Ectodermal cell (in vitro differentiated cells): ENCODE measurements around the gene ARL15.
"Not testable (repeated sequence)": the region's sequence is repeated elsewhere in the genome, so short reads cannot be mapped to it uniquely, and the experiment has no call there.

Experiments used
- H3K27ac ChIP-seq: 2 replicates; pipeline ENCODE4 v1.7.0; 2013; ENCODE audit warnings: mild to moderate bottlenecking, low read depth, low read length; ENCODE audit not compliant: insufficient read depth, poor library complexity, severe bottlenecking
- H3K27me3 ChIP-seq: 2 replicates; pipeline ENCODE4 v1.7.0; 2013; ENCODE audit warnings: mild to moderate bottlenecking, low read length; ENCODE audit not compliant: insufficient read depth, control insufficient read depth, poor library complexity, severe bottlenecking
- H3K36me3 ChIP-seq: one replicate; pipeline ENCODE4 v1.7.0; 2013; ENCODE audit warnings: low read length; ENCODE audit not compliant: control insufficient read depth, insufficient read depth
- H3K4me1 ChIP-seq: one replicate; pipeline ENCODE4 v1.7.0; 2013; ENCODE audit warnings: low read length; ENCODE audit not compliant: control insufficient read depth, insufficient read depth
- H3K4me3 ChIP-seq: 2 replicates; pipeline ENCODE4 v1.7.0; 2013; ENCODE audit warnings: low read depth, low read length, control low read depth; ENCODE audit not compliant: insufficient read depth
- H3K9me3 ChIP-seq: 2 replicates; pipeline ENCODE4 v1.7.0; 2013; ENCODE audit warnings: mild to moderate bottlenecking, low read length, moderate library complexity; ENCODE audit not compliant: control insufficient read depth
- WGBS, 2 experiments: methylation state at CpG; one replicate each; pipeline ENCODE4 v1.1.7; 2013; ENCODE audit warnings: missing lambda C conversion rate in 2 of 2; 5-methylcytosine and 5-hydroxymethylcytosine counted together

The ARL15 gene

DNA sequence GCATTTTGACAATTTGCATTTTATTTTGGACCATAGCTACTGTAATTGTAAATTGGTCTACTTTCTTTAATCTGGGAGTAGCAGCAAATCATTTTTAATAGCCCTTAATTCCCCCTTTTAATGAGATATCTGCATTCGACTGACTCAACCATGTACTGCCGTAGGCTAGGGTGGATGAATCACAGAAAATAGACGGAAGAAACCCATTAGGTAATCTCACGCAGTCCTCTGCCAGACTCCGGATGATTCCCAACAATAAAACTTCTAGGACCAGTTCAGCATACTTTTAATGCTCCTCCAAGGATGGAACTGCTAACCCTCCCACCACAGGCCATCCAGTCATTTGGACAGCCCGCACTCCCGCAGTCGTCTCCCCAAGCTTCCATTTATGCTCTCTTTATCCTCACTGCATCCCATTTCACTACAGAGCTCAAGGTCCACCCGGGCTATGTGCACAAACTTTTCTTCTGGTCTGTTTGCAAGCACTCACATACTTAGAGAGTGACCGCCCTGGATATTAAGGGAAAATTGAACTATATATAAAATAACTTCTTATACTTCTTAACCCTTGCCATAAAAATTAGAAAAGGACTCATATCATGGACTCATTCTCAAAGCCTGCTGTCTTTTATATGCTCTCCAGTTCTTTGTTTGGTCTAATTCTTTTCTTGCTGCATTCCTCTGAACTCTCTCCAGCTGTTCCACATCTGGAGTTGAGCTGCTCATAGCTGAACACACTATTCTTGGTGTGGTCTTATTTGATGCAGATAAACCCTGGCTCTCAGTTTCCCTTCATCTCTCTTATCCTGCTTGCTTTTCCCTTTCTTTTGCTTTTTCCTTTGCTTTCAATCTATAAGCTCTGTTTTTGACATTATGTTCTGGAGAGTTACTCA, 326.6 kb downstream of the ARL15 start:
- 92 to 93% methylated on average over 9 of the region's 10 CpGs for WGBS, 2 experiments
- Histone ChIP-seq H3K27me3 (no peaks in the 10 kb centered on the region), H3K4me1 (no peaks in the 10 kb centered on the region), H3K27ac (no peak overlapping the region), H3K36me3 (no peaks in the 10 kb centered on the region), H3K4me3 (no peak overlapping the region), H3K9me3 (no peaks in the 10 kb centered on the region)

DNA sequence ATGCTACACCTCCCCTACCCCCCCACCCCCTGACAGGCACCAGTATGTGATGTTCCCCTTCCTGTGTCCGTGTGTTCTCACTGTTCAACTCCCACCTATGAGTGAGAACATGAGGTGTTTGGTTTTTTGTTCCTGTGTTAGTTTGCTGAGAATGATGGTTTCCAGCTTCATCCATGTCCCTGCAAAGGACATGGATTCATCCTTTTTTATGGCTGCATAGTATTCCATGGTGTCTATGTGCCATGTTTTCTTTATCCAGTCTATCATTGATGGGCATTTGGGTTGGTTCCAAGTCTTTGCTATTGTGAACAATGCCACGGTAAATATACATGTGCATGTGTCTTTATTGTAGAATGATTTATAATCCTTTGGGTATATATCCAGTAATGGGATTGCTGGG, 328.1 kb downstream of the ARL15 start:
- not testable (repeated sequence) for H3K4me1 ChIP-seq, H3K27me3 ChIP-seq, H3K27ac ChIP-seq, H3K4me3 ChIP-seq, H3K36me3 ChIP-seq, H3K9me3 ChIP-seq
- 86 to 100% methylated on average over 1 of the region's 2 CpGs for WGBS, 2 experiments

GRCh38 chr5:53980061-53980460, 330.3 kb downstream of the ARL15 start:
- no peaks in the 10 kb centered on the region for H3K36me3 ChIP-seq
- no peak overlapping the region for H3K4me3 ChIP-seq
- H3K27me3 ChIP-seq: no peaks in the 10 kb centered on the region
- no peaks in the 10 kb centered on the region for H3K4me1 ChIP-seq
- H3K9me3 ChIP-seq: no peaks in the 10 kb centered on the region
- H3K27ac ChIP-seq: no peak overlapping the region

GRCh38 chr5:53974021-53974420, 336.4 kb downstream of the ARL15 start:
- no peaks in the 10 kb centered on the region for H3K9me3 ChIP-seq
- H3K27ac ChIP-seq: no peak overlapping the region
- no peaks in the 10 kb centered on the region for H3K4me1 ChIP-seq
- no peak overlapping the region for H3K4me3 ChIP-seq
- WGBS, 2 experiments: 100% methylated on average over 1 of the region's 1 CpG; no CpG with 5 or more reads in 1 of the 2 experiments
- H3K36me3 ChIP-seq: no peaks in the 10 kb centered on the region
- no peaks in the 10 kb centered on the region for H3K27me3 ChIP-seq

DNA sequence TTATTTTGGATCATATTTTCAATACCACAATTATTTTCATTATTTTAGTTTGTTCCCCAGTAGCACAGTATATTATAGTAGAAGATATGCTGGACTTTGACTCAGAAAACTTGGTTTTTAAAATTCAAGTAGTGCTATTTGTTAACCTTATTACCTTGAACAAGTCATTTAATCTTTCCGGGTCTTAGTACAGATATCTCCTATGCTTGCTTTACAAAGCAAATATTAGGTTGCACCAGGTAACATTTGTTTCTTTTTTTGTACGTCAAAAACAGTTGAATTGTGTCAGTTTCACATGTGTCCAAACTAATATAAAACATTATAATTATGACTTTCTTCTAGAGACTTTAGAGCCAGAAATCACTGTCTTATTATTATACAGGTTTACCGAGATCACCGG, 338.1 kb downstream of the ARL15 start:
- no peaks in the 10 kb centered on the region for H3K4me1 ChIP-seq
- 93 to 96% methylated on average over 4 of the region's 4 CpGs for WGBS, 2 experiments
- no peaks in the 10 kb centered on the region for H3K36me3 ChIP-seq
- no peaks in the 10 kb centered on the region for H3K9me3 ChIP-seq
- H3K4me3 ChIP-seq: no peak overlapping the region
- no peaks in the 10 kb centered on the region for H3K27me3 ChIP-seq
- H3K27ac ChIP-seq: no peak overlapping the region

DNA sequence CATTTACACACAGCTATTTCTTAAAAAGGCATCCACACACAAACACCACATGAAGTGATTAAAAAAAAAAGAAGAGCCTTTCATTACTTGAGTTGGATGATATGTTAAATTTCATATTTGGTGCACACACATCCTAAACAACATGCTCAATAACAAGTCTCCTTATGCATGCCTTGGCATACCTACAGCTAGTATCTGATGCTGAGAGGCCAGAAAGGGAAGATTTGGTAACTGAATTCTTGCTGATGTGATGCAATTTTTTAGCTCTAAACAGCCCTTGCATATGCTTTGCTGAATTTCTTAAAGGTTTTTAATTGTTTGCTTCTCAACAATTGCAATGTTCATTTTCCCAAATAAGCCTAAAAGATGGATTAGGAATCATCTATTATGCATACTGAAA, 338.8 kb downstream of the ARL15 start:
- Histone ChIP-seq H3K9me3 (no peaks in the 10 kb centered on the region), H3K4me3 (no peak overlapping the region), H3K27ac (no peak overlapping the region), H3K4me1 (no peaks in the 10 kb centered on the region), H3K36me3 (no peaks in the 10 kb centered on the region), H3K27me3 (no peaks in the 10 kb centered on the region)

DNA sequence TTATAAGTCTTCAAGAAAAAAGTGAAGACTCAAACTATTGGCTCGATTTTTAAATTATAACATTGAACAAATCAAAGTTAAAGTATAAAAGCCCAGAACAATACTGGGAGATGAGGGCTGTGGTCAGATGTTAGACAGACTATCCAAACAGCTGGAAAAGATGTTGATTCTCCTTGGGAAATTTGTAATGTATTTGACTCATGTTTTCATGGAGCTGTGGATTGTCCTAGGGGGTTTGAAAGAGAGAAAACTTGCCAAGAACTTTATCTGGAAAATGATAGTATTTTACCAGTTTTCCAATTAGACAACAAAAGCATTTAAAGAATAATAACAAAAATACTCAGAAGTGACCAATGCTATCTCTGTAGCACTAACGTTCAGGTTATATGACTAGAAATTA, 339.2 kb downstream of the ARL15 start:
- H3K4me3 ChIP-seq: no peak overlapping the region
- H3K4me1 ChIP-seq: no peaks in the 10 kb centered on the region
- no peaks in the 10 kb centered on the region for H3K36me3 ChIP-seq
- H3K9me3 ChIP-seq: no peaks in the 10 kb centered on the region
- no peaks in the 10 kb centered on the region for H3K27me3 ChIP-seq
- WGBS, 2 experiments: 100% methylated on average over 1 of the region's 2 CpGs
- no peak overlapping the region for H3K27ac ChIP-seq

- H3K4me1 ChIP-seq: no peaks in the 10 kb centered on the region
- no peaks in the 10 kb centered on the region for H3K9me3 ChIP-seq
- no peak overlapping the region for H3K4me3 ChIP-seq
- no peaks in the 10 kb centered on the region for H3K27me3 ChIP-seq
- WGBS, 2 experiments: 100% methylated on average over 3 of the region's 3 CpGs
- no peak overlapping the region for H3K27ac ChIP-seq
- H3K36me3 ChIP-seq: no peaks in the 10 kb centered on the region
Measured at GRCh38 chr5:53970475-53970874, 339.9 kb downstream of the ARL15 start.

DNA sequence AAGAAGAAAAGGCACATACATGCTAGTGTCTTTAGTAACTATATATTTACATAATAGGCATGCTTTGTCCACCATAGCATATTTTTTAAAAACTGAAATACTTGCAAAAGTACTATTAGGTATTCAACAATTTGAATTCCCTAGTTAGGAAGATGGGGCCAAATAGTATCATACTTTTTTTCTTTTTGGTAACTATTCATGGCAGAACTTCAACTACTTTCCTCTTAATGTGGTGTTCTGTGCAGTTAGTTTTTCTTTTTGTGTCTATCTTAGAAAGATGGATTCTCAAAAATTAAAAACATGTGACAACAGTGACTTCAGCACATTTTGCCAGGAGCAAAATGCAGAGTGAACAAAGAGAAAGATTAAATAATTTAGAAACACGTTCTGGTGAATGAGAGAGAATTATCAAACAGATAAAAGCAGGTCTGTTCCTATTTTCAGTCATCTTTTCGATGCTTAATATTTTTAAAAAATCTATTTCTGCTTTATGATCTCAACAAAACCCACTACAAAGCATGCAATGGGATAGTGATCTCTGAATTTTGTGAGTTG, 341.1 kb downstream of the ARL15 start:
- Histone ChIP-seq H3K4me1 (no peaks in the 10 kb centered on the region), H3K9me3 (no peaks in the 10 kb centered on the region), H3K4me3 (no peak overlapping the region), H3K27me3 (no peaks in the 10 kb centered on the region), H3K36me3 (no peaks in the 10 kb centered on the region), H3K27ac (no peak overlapping the region)
- WGBS, 2 experiments: 94 to 100% methylated on average over 1 to 2 of the region's 2 CpGs

GRCh38 chr5:53965459-53965858, 344.9 kb downstream of the ARL15 start:
- H3K9me3 ChIP-seq: no peaks in the 10 kb centered on the region
- H3K4me1 ChIP-seq: no peaks in the 10 kb centered on the region
- no peak overlapping the region for H3K27ac ChIP-seq
- H3K4me3 ChIP-seq: no peak overlapping the region
- no peaks in the 10 kb centered on the region for H3K36me3 ChIP-seq
- no peaks in the 10 kb centered on the region for H3K27me3 ChIP-seq
